Activated CD4-positive, alpha-beta T cell treated with anti-CD3 and anti-CD28 coated beads for 36 hours (primary cell): ENCODE data around the gene PPP6R1. TPM values are rescaled to one million over a fixed set of nuclear protein-coding genes. Genes with fewer than 3 reads are reported as not detected.

Source experiments
- ATAC-seq: fragments of 200-7000 bp; cut with Tn5 transposase; one replicate; pipeline ENCODE4 v1.10.0; 2021; ENCODE audit warnings: mild to moderate bottlenecking, moderate library complexity
- CTCF ChIA-PET: fragments of 350-600 bp; sonication (Branson Sonifier 250); formaldehyde crosslinking; loops from one replicate; lab custom pipeline; 2021; ENCODE audit warnings: antibody characterized with exemption; lab: Charles Lee
- POLR2A ChIA-PET: fragments of 350-600 bp; sonication (Branson Sonifier 250); formaldehyde crosslinking; loops from one replicate; lab custom pipeline; 2021; ENCODE audit warnings: antibody characterized with exemption, inconsistent platforms; lab: Charles Lee
- DNase-seq: peaks from one replicate; pipeline ENCODE4 v3.0.0-alpha.2; 2020
- H3K27ac Mint-ChIP-seq: one replicate; pipeline ENCODE4 v1.8.0; 2021; ENCODE audit warnings: mixed read lengths
- H3K27me3 Mint-ChIP-seq: one replicate; pipeline ENCODE4 v1.8.0; 2021; ENCODE audit warnings: mixed read lengths
- H3K36me3 Mint-ChIP-seq: one replicate; pipeline ENCODE4 v1.8.0; 2021; ENCODE audit warnings: low read depth, mixed read lengths
- H3K4me1 Mint-ChIP-seq: one replicate; pipeline ENCODE4 v1.8.0; 2021; ENCODE audit warnings: mixed read lengths
- H3K4me3 Mint-ChIP-seq: one replicate; pipeline ENCODE4 v1.8.0; 2021; ENCODE audit warnings: mild to moderate bottlenecking, moderate library complexity, mixed read lengths
- H3K9me3 Mint-ChIP-seq: one replicate; pipeline ENCODE4 v1.8.0; 2021; ENCODE audit warnings: low read depth, mixed read lengths
- intact Hi-C, 2 experiments: fragments of 100-400 bp; cut with DNase I in 1 of 2; cut with micrococcal nuclease in 1 of 2; formaldehyde crosslinking; loops; one replicate each; pipeline versions ENCODE4 v1.14.2 to v1.15.1; 2022 to 2024; cut with DNase I, micrococcal nuclease
- total RNA-seq, 2 experiments: library from RNA; stranded (reverse); gene quantifications; one replicate each; pipeline ENCODE4 v1.2.3, GENCODE V29; 2021

Gene PPP6R1
- total RNA-seq, 2 experiments from 2014 or later = 177 to 201 TPM

DNA sequence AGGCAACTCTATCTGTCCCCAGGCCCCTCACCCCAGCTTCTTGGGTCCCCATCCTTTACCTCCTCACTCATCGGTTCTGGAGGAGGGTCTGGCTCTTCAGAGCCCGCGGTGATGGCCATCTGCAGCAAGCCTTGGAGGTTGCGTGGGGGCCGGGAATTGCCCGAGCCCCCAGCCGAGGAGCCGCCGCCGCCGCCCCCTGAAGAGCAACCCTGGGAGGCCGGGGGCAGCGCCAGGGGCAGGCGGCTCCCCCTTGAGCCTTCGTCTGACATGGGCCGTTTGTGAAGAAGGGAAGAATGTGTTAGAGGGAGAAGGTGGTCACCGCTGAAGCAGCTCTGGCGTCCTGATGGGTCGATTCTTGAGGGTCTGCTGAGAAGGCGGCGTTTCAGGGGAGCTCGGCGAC, 20.5 kb upstream of the PPP6R1 start:
- ATAC-seq (no peak), DNase-seq (no peak)
- no peaks in the 10 kb centered on the region for H3K27me3 Mint-ChIP-seq
- ChIA-PET CTCF (interaction anchor here (0.5 to 1.5 kb wide), 4 partner anchors 17 to 130 kb away, joined by 3 read pairs; partner anchors contain the start of gene TNNT1), POLR2A (no interaction called here)
- peak overlapping the region; percentile 98 for H3K27ac Mint-ChIP-seq
- peaks cover 24% of the 10 kb centered on the region for H3K4me1 Mint-ChIP-seq
- H3K4me3 Mint-ChIP-seq = peak overlapping the region; percentile 100
- H3K9me3 Mint-ChIP-seq = no peaks in the 10 kb centered on the region
- H3K36me3 Mint-ChIP-seq = peaks cover 12% of the 10 kb centered on the region
- intact Hi-C loops = no loop called here

DNA sequence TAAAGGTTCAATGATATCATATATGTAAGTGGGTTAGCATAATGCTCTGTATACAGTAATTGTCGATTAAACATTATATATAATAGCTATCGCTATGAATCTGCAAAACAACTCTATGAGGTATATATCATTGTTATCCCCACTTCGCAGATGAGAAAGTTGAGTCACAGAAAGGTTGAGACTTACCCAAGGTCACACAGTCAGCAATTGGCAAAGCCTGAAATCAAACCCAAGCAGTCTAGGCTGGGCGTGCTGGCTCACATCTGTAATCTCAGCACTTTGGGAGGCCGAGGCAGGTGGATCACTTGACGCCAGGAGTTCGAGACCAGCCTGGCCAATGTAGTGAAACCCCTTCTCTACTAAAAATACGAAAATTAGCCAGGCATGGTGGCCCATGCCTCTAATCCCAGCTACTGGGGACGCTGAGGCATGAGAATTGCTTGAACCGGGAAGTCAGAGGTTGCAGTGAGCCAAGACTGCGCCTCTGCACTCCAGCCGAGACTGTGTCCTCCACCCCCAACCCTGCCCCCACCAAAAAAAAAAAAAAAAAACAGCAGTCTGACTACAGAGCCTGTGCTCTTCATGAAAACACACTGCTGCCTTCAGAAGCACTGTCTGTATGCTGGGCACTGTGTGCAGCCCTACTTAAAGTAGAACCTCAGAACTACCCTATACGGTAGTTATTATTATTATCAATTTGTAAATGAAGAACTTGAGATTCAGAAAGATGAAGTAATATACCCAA, 19.7 kb upstream of the PPP6R1 start:
- ChIA-PET CTCF (interaction anchor here (0.8 kb wide), 1 partner anchor 133 kb away, joined by 3 read pairs; no protein-coding TSS in a partner anchor), POLR2A (no interaction called here)
- H3K4me1 Mint-ChIP-seq = peaks cover 22% of the 10 kb centered on the region
- ATAC-seq = no peak
- H3K27me3 Mint-ChIP-seq = no peaks in the 10 kb centered on the region
- intact Hi-C loops = no loop called here
- H3K27ac Mint-ChIP-seq = no peak overlapping the region
- no peak for DNase-seq
- no peaks in the 10 kb centered on the region for H3K9me3 Mint-ChIP-seq
- H3K36me3 Mint-ChIP-seq = peaks cover 12% of the 10 kb centered on the region
- H3K4me3 Mint-ChIP-seq = peak overlapping the region; percentile 100

- ChIA-PET POLR2A (interaction anchor here (0.7 to 0.9 kb wide), 2 partner anchors 8 to 18 kb away, joined by 3 read pairs; no protein-coding TSS in a partner anchor), CTCF (no interaction called here)
- ATAC-seq = no peak
- Mint-ChIP-seq H3K4me3 (no peak overlapping the region), H3K27me3 (no peaks in the 10 kb centered on the region), H3K9me3 (no peaks in the 10 kb centered on the region), H3K27ac (no peak overlapping the region), H3K36me3 (peaks cover 14% of the 10 kb centered on the region), H3K4me1 (peaks cover 19% of the 10 kb centered on the region)
- intact Hi-C loops = no loop called here
- no peak for DNase-seq
These were observed 18.7 kb upstream of the PPP6R1 start for GRCh38 chr19:55277494-55277893.

GRCh38 chr19:55276720-55277430, 18.1 kb upstream of the PPP6R1 start:
- ChIA-PET POLR2A (no interaction called here), CTCF (interaction anchor here (0.7 kb wide), 1 partner anchor 106 kb away, joined by 4 read pairs; no protein-coding TSS in a partner anchor)
- Mint-ChIP-seq H3K4me1 (peaks cover 19% of the 10 kb centered on the region), H3K9me3 (no peaks in the 10 kb centered on the region), H3K4me3 (no peak overlapping the region), H3K27me3 (no peaks in the 10 kb centered on the region), H3K27ac (no peak overlapping the region), H3K36me3 (peaks cover 19% of the 10 kb centered on the region)
- intact Hi-C loops = no loop called here
- ATAC-seq = no peak
- DNase-seq = no peak

GRCh38 chr19:55275851-55276719, 17.3 kb upstream of the PPP6R1 start:
- Mint-ChIP-seq H3K4me3 (no peak overlapping the region), H3K36me3 (peaks cover 19% of the 10 kb centered on the region), H3K27me3 (no peaks in the 10 kb centered on the region), H3K27ac (no peak overlapping the region), H3K9me3 (no peaks in the 10 kb centered on the region), H3K4me1 (peaks cover 19% of the 10 kb centered on the region)
- intact Hi-C loops = no loop called here
- ATAC-seq = no peak
- DNase-seq = no peak
- CTCF ChIA-PET = interaction anchor here (0.6 to 0.7 kb wide), 2 partner anchors 16 to 107 kb away, joined by 3 to 4 read pairs; no protein-coding TSS in a partner anchor
- POLR2A ChIA-PET = interaction anchor here (1.2 kb wide), 1 partner anchor 17 kb away, joined by 4 read pairs; the partner anchor contains the start of gene PPP6R1

GRCh38 chr19:55273978-55274707, 15.3 kb upstream of the PPP6R1 start:
- Mint-ChIP-seq H3K4me3 (no peak overlapping the region), H3K27ac (no peak overlapping the region), H3K27me3 (no peaks in the 10 kb centered on the region), H3K9me3 (no peaks in the 10 kb centered on the region), H3K36me3 (peaks cover 22% of the 10 kb centered on the region), H3K4me1 (peaks cover 6% of the 10 kb centered on the region)
- ChIA-PET POLR2A (no interaction called here), CTCF (no interaction called here)
- intact Hi-C loops = no loop called here
- ATAC-seq (no peak), DNase-seq (no peak)

DNA sequence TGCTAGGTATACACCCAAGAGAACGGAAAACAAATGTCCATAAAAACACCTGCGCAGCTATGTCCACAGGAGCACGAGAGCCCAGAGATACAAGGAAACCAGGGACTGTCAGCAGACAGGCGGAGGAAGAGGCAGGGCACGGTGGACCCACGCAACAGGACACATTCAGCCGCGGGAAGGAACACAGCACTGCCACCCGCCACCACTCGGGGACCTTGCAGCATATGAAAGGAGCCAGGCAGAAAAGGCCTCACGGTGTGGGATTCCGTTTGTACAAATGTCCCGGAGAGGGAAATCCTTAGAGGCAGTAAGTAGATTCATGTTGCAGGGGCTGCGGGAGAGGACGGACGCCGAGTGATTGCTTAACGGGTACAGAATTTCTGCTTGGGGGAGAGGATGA, 13.3 kb upstream of the PPP6R1 start:
- Mint-ChIP-seq H3K9me3 (no peaks in the 10 kb centered on the region), H3K36me3 (peaks cover 21% of the 10 kb centered on the region), H3K27ac (no peak overlapping the region), H3K4me1 (peaks cover 2% of the 10 kb centered on the region), H3K4me3 (no peak overlapping the region), H3K27me3 (no peaks in the 10 kb centered on the region)
- CTCF ChIA-PET = no interaction called here
- ATAC-seq = no peak
- POLR2A ChIA-PET = no interaction called here
- intact Hi-C loops = no loop called here
- DNase-seq = no peak

DNA sequence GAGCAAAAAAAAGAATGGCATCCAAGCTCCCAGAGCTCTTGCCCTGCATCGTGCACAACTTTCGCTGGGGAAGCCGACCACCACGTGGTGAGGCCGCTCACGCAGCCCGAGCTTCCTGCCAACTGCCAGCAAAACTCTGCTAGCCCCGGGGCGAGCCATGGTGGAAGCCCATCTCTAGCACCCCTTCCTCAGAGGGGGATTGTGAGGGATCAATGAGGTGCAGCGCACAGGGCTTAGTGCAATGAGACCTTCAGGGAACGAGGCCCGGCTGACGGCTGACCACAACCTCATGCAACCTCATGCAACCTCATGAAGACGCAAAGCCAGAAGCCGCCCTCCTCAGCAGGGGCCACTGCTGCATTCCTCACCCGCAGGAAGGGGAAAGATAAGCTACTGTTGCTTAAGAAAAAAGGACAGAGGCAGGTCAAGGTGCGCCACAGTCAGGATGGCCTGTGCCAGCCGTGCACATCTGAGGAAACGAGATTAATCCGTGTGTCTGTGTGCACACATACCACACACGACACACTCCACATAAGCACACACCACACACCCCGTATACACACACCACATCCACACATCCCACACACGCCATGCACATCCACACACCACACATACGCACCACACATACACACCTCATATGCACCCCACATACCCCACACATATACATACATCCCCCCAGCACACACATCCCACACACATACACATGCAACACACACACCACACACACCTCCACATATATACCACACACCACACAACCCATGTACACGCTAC, 11.5 kb upstream of the PPP6R1 start:
- H3K36me3 Mint-ChIP-seq = peaks cover 26% of the 10 kb centered on the region
- peaks cover 7% of the 10 kb centered on the region for H3K9me3 Mint-ChIP-seq
- H3K4me1 Mint-ChIP-seq = no peaks in the 10 kb centered on the region
- ChIA-PET CTCF (interaction anchor here (1.1 kb wide), 1 partner anchor 11 kb away, joined by 5 read pairs; no protein-coding TSS in a partner anchor), POLR2A (interaction anchor here (0.5 to 1.0 kb wide), 2 partner anchors 7 to 91 kb away, joined by 3 read pairs; no protein-coding TSS in a partner anchor)
- no peaks in the 10 kb centered on the region for H3K27me3 Mint-ChIP-seq
- no peak overlapping the region for H3K4me3 Mint-ChIP-seq
- H3K27ac Mint-ChIP-seq = no peak overlapping the region
- ATAC-seq (no peak), DNase-seq (no peak)
- intact Hi-C loops = no loop called here

GRCh38 chr19:55269299-55269698, 10.5 kb upstream of the PPP6R1 start:
- H3K27ac Mint-ChIP-seq = no peak overlapping the region
- no peaks in the 10 kb centered on the region for H3K4me1 Mint-ChIP-seq
- DNase-seq = no peak
- intact Hi-C loops = no loop called here
- no peak overlapping the region for H3K4me3 Mint-ChIP-seq
- H3K9me3 Mint-ChIP-seq = peaks cover 7% of the 10 kb centered on the region
- peaks cover 24% of the 10 kb centered on the region for H3K36me3 Mint-ChIP-seq
- ATAC-seq = no peak
- ChIA-PET POLR2A (interaction anchor here (1.0 kb wide), 1 partner anchor 8 kb away, joined by 3 read pairs; no protein-coding TSS in a partner anchor), CTCF (interaction anchor here (1.0 kb wide), 1 partner anchor 8 kb away, joined by 3 read pairs; no protein-coding TSS in a partner anchor)
- H3K27me3 Mint-ChIP-seq = no peaks in the 10 kb centered on the region

DNA sequence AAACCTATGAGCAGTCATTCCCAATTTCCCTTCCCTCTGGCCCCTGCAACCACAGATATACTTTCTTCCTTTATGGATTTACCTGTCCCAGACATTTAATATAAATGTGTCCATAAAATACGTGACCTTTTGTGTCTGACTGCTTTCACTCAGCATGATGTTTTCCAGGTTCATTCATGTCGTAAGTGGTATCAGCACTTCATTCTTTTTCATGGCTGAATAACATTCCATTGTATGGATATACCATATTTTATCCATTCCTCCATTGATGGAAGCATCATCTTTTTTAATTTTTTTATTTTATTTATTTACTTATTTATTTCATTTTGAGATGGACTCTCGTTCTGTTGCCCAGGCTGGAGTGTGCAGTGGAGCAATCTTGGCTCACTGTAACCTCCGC, 8.0 kb upstream of the PPP6R1 start:
- H3K27me3 Mint-ChIP-seq = no peaks in the 10 kb centered on the region
- peaks cover 7% of the 10 kb centered on the region for H3K9me3 Mint-ChIP-seq
- CTCF ChIA-PET = no interaction called here
- intact Hi-C loops = no loop called here
- H3K27ac Mint-ChIP-seq = no peak overlapping the region
- DNase-seq (no peak), ATAC-seq (no peak)
- no peak overlapping the region for H3K4me3 Mint-ChIP-seq
- POLR2A ChIA-PET = no interaction called here
- H3K36me3 Mint-ChIP-seq = peaks cover 22% of the 10 kb centered on the region
- no peaks in the 10 kb centered on the region for H3K4me1 Mint-ChIP-seq
